K562 (cell line): ENCODE measurements around the gene CD46. TPM values are rescaled to one million over a fixed set of nuclear protein-coding genes. Genes with fewer than 3 reads are reported as not detected.

Experiments used
- ATF7 ChIP-seq: fragments of 450-650 bp; IDR thresholded peaks from 2 replicates; pipeline ENCODE4 v1.7.1; 2014; ENCODE audit warnings: mild to moderate bottlenecking, moderate library complexity
- BACH1 ChIP-seq: fragments of 200-800 bp; sonication (Bioruptor generic); IDR thresholded peaks from 2 replicates; pipeline ENCODE4 v1.6.1; 2016; ENCODE audit warnings: missing genetic modification characterization, missing compliant biosample characterization
- CBFB ChIP-seq: sonication (generic); formaldehyde crosslinking; IDR thresholded peaks from 2 replicates; pipeline ENCODE4 v1.4.0; 2020; ENCODE audit warnings: mild to moderate bottlenecking, missing genetic modification reagents
- CXXC5 ChIP-seq: fragments of 250-450 bp; sonication (Bioruptor Pico); IDR thresholded peaks from 2 replicates; pipeline ENCODE4 v1.8.0; 2022; ENCODE audit warnings: inconsistent platforms, mild to moderate bottlenecking, moderate library complexity
- FOXA1 ChIP-seq: fragments of 450-650 bp; IDR thresholded peaks from 2 replicates; pipeline ENCODE4 v1.6.1; 2016; ENCODE audit warnings: mild to moderate bottlenecking, borderline replicate concordance
- MEIS2 ChIP-seq: fragments of 450-650 bp; IDR thresholded peaks from 2 replicates; pipeline ENCODE4 v1.6.1; 2014; ENCODE audit warnings: mild to moderate bottlenecking; ENCODE audit not compliant: partially characterized antibody
- NELFE ChIP-seq: IDR thresholded peaks from 2 replicates; pipeline ENCODE4 v1.6.1; 2011; ENCODE audit warnings: mild to moderate bottlenecking; ENCODE audit not compliant: insufficient read depth, insufficient read length
- PBX2 ChIP-seq, 2 experiments: IDR thresholded peaks in 1 of 2; conservative IDR thresholded peaks in 1 of 2; 2 replicates each; pipeline ENCODE4 v1.6.1; 2016; ENCODE audit warnings: low read depth in 2 of 2, mild to moderate bottlenecking in 1 of 2, missing compliant biosample characterization in 1 of 2, missing genetic modification characterization in 1 of 2, moderate library complexity in 1 of 2
- RBM34 ChIP-seq: fragments of 200-400 bp; formaldehyde crosslinking; IDR thresholded peaks from 2 replicates; pipeline ENCODE4 v1.6.1; 2018; ENCODE audit warnings: low read length, borderline replicate concordance; ENCODE audit not compliant: insufficient read depth
- SREBF2 ChIP-seq: sonication (generic); formaldehyde crosslinking; IDR thresholded peaks from 2 replicates; pipeline ENCODE4 v1.4.0; 2020; ENCODE audit warnings: mild to moderate bottlenecking, missing genetic modification reagents
- TCFL5 ChIP-seq: fragments of 250-450 bp; sonication (Bioruptor Pico); conservative IDR thresholded peaks from 2 replicates; pipeline ENCODE4 v1.6.1; 2021; ENCODE audit warnings: mild to moderate bottlenecking, moderate library complexity, matching md5 sums
- ZNF253 ChIP-seq: fragments of 250-450 bp; sonication (Bioruptor Pico); conservative IDR thresholded peaks from 2 replicates; pipeline ENCODE4 v1.6.1; 2021; ENCODE audit warnings: mild to moderate bottlenecking
- ZNF785 ChIP-seq: fragments of 250-450 bp; sonication (Bioruptor Pico); IDR thresholded peaks from 2 replicates; pipeline ENCODE4 v1.4.0; 2020; ENCODE audit warnings: mild to moderate bottlenecking
- polyA plus RNA-seq, 8 experiments: library from polyadenylated mRNA; depleted of rRNA in 4 of 8; stranded (reverse) in 5 of 8; unstranded in 3 of 8; fragments of >200 nt; fragmentation: Nextera tagmentation in 2 of 8; fragmentation: Illumina TruSeq in 1 of 8; extraction: Ambion mirVana in 2 of 8; extraction: Trizol in 1 of 8; gene quantifications; 2 replicates each; pipeline versions ENCODE4 v1.2.1 to v1.2.3, GENCODE V29; 2011 to 2014; ENCODE audit warnings: inconsistent platforms in 1 of 8, missing spikeins in 1 of 8
- total RNA-seq, 7 experiments: library from RNA; depleted of rRNA in 6 of 7; stranded (reverse); fragments of >200 nt in 6 of 7; fragmentation: Illumina TruSeq in 2 of 7; extraction: Trizol in 2 of 7; gene quantifications; 2 replicates each; pipeline versions ENCODE4 v1.2.1 to v1.2.3, GENCODE V29; 2011 to 2021; ENCODE audit warnings: low replicate concordance in 1 of 7

The CD46 gene
- total and polyA plus RNA-seq, 9 of the 15 experiments (the other 6 are each of a cell fraction or from before 2014, with no cell fraction given), result 87.9 to 374 (median 156) TPM

DNA sequence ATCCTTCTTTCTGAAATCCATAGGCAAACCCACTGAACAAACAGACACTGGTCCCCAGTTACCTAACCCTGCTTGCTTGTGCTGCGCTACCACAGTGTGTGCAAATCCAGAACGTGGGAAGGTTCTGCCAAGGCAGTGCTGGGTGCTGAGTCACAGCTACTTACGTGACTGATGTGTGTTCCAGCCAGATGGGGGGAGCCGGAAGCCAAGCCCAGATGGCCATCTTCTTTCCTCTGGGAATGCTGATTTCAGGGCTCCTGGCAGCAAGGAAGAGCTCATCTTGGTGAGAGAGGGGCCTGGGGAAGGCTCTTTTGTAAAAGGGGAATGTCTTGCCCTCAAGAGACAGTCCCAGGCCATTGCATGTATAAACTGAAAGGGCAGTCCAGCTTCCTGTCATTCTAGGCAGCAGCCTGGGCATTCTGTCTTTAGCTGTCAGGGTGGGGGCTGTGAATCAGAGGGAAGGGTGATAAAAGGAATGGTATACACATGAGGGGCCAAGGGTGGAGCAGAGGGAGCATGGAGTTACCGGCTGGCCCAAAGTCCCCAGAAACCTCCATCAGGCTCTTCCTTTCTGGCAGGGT lies 54.1 kb downstream of the CD46 start (continued):
- TF ChIP-seq PBX2 (CRISPR knock-in tag; IDR thresholded peaks at IDR 0.05; ENCODE audit: low read depth), result no peak
- 0 out of 2 replicates have a peak, but pooled peaks have one; percentile 31 for TF ChIP-seq PBX2 (tag; conservative IDR thresholded peaks at IDR 0.05; ENCODE audit: low read depth)
- TF ChIP-seq TCFL5 (CRISPR knock-in tag), result no peak
- peak; percentile 81 for TF ChIP-seq BACH1 (tag)
- no peak for TF ChIP-seq SREBF2 (CRISPR knock-in tag)
- TF ChIP-seq CBFB, result 0 out of 2 replicates have a peak, but pooled peaks have one; percentile 6
- TF ChIP-seq ZNF253, result no peak; the same call in 1 of the 2 replicates
- TF ChIP-seq FOXA1, result no peak
- TF ChIP-seq NELFE, result no peak
- peak; percentile 28 for TF ChIP-seq MEIS2
- TF ChIP-seq ZNF785 (CRISPR knock-in tag), result no peak
- TF ChIP-seq ATF7, result peak; percentile 34; the same call in 1 of the 2 replicates
- no peak for TF ChIP-seq RBM34
- TF ChIP-seq CXXC5 (CRISPR knock-in tag), result peak; percentile 44
